ENCODE results near the gene ARHGAP45.

GRCh38 chr19:1066251-1066747 is 668 bp upstream of the ARHGAP45 start:
- TF ChIP-seq SIN3A (IDR thresholded peaks at IDR 0.05; ENCODE audit: borderline replicate concordance, insufficient read depth, low read length), result no peak
- TF ChIP-seq, protein P1, sequence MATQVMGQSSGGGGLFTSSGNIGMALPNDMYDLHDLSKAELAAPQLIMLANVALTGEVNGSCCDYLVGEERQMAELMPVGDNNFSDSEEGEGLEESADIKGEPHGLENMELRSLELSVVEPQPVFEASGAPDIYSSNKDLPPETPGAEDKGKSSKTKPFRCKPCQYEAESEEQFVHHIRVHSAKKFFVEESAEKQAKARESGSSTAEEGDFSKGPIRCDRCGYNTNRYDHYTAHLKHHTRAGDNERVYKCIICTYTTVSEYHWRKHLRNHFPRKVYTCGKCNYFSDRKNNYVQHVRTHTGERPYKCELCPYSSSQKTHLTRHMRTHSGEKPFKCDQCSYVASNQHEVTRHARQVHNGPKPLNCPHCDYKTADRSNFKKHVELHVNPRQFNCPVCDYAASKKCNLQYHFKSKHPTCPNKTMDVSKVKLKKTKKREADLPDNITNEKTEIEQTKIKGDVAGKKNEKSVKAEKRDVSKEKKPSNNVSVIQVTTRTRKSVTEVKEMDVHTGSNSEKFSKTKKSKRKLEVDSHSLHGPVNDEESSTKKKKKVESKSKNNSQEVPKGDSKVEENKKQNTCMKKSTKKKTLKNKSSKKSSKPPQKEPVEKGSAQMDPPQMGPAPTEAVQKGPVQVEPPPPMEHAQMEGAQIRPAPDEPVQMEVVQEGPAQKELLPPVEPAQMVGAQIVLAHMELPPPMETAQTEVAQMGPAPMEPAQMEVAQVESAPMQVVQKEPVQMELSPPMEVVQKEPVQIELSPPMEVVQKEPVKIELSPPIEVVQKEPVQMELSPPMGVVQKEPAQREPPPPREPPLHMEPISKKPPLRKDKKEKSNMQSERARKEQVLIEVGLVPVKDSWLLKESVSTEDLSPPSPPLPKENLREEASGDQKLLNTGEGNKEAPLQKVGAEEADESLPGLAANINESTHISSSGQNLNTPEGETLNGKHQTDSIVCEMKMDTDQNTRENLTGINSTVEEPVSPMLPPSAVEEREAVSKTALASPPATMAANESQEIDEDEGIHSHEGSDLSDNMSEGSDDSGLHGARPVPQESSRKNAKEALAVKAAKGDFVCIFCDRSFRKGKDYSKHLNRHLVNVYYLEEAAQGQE (IDR thresholded peaks at IDR 0.05; ENCODE audit: insufficient read depth in 1 of 2, low read depth in 2 of 2, low read length in 2 of 2), result no peak
